Fibroblast of lung (primary cell): ENCODE data around the gene BCAR3.

ENCODE experiments used
- CTCF ChIP-seq, 2 donors: IDR thresholded peaks in 1 of 2; conservative IDR thresholded peaks in 1 of 2; 1 replicate in 1 of 2; 2 replicates in 1 of 2; pipeline ENCODE4 v1.5.1; 2011 to 2012; ENCODE audit warnings: low read length in 2 of 2, control low read depth in 1 of 2, inconsistent platforms in 1 of 2, low read depth in 1 of 2, mild to moderate bottlenecking in 1 of 2
- EZH2 ChIP-seq: IDR thresholded peaks from 2 replicates; pipeline ENCODE4 v1.5.1; 2012; ENCODE audit warnings: low read length, control low read depth, mild to moderate bottlenecking; ENCODE audit errors: missing control alignments

- TF ChIP-seq CTCF (conservative IDR thresholded peaks at IDR 0.05 in 1 of 2, IDR thresholded peaks at IDR 0.05 in 1 of 2; ENCODE audit: low read depth in 1 of 2, low read length in 2 of 2) (no peak), EZH2 (no peak)
Observed at GRCh38 chr1:93692451-93692861, 10.8 kb upstream of the BCAR3 start.
